HepG2 (cell line): ENCODE measurements around the gene UBE2O. TPM values are rescaled to one million over a fixed set of nuclear protein-coding genes. Genes with fewer than 3 reads are reported as not detected.

Source experiments
- CSRNP1 ChIP-seq: sonication (generic); formaldehyde crosslinking; IDR thresholded peaks from 2 replicates; pipeline ENCODE4 v1.8.1; 2023; ENCODE audit warnings: mild to moderate bottlenecking, missing genetic modification reagents
- HMGXB4 ChIP-seq, 2 experiments: sonication (generic) in 1 of 2; formaldehyde crosslinking in 1 of 2; IDR thresholded peaks; 2 replicates each; pipeline versions ENCODE4 v1.4.0 to v1.6.1; 2018 to 2020; ENCODE audit warnings: missing genetic modification reagents in 2 of 2, borderline replicate concordance in 1 of 2, low read depth in 1 of 2, mild to moderate bottlenecking in 1 of 2, missing biosample characterization in 1 of 2
- HOXA9 ChIP-seq: sonication (generic); formaldehyde crosslinking; IDR thresholded peaks from 2 replicates; pipeline ENCODE4 v1.8.1; 2022; ENCODE audit warnings: missing genetic modification reagents, mild to moderate bottlenecking, moderate library complexity, borderline replicate concordance
- POLR2G ChIP-seq: fragments of 200-400 bp; formaldehyde crosslinking; IDR thresholded peaks from 2 replicates; pipeline ENCODE4 v1.6.1; 2018; ENCODE audit warnings: mild to moderate bottlenecking, low read depth, low read length, moderate library complexity
- PREB ChIP-seq: sonication (generic); formaldehyde crosslinking; IDR thresholded peaks from 2 replicates; pipeline ENCODE4 v1.4.0; 2020; ENCODE audit warnings: missing genetic modification reagents
- SOX13 ChIP-seq, 3 experiments: fragments of 450-650 bp in 1 of 3; sonication (generic) in 1 of 3; formaldehyde crosslinking in 1 of 3; IDR thresholded peaks in 2 of 3; conservative IDR thresholded peaks in 1 of 3; 2 replicates each; pipeline versions ENCODE4 v1.5.0 to v1.6.1; 2016 to 2020; ENCODE audit warnings: antibody characterized with exemption in 1 of 3, mild to moderate bottlenecking in 1 of 3, missing compliant biosample characterization in 1 of 3, missing genetic modification reagents in 1 of 3, moderate library complexity in 1 of 3
- SSRP1 ChIP-seq: IDR thresholded peaks from 2 replicates; pipeline ENCODE4 v1.6.1; 2016; ENCODE audit warnings: control low read depth
- TSC22D2 ChIP-seq: sonication (generic); formaldehyde crosslinking; IDR thresholded peaks from 2 replicates; pipeline ENCODE4 v1.5.1; 2020; ENCODE audit warnings: missing genetic modification reagents, mild to moderate bottlenecking, borderline replicate concordance
- ZBTB20 ChIP-seq: sonication (generic); formaldehyde crosslinking; IDR thresholded peaks from 2 replicates; pipeline ENCODE4 v1.8.1; 2023; ENCODE audit warnings: missing genetic modification reagents, low read depth, mild to moderate bottlenecking, borderline replicate concordance
- ZBTB43 ChIP-seq: sonication (generic); formaldehyde crosslinking; conservative IDR thresholded peaks from 2 replicates; pipeline ENCODE4 v1.4.0; 2020; ENCODE audit warnings: missing genetic modification reagents
- ZFX ChIP-seq: sonication (generic); formaldehyde crosslinking; IDR thresholded peaks from 2 replicates; pipeline ENCODE4 v1.4.0; 2020; ENCODE audit warnings: mild to moderate bottlenecking, low read depth, missing genetic modification reagents, moderate library complexity
- ZNF230 ChIP-seq: sonication (generic); formaldehyde crosslinking; IDR thresholded peaks from 2 replicates; pipeline ENCODE4 v1.4.0; 2020; ENCODE audit warnings: mild to moderate bottlenecking, missing genetic modification reagents
- ZNF34 ChIP-seq: sonication (generic); formaldehyde crosslinking; IDR thresholded peaks from 2 replicates; pipeline ENCODE4 v1.4.0; 2020; ENCODE audit warnings: mild to moderate bottlenecking, missing genetic modification reagents, borderline replicate concordance
- ZNF343 ChIP-seq: sonication (generic); formaldehyde crosslinking; IDR thresholded peaks from 2 replicates; pipeline ENCODE4 v1.4.0; 2020; ENCODE audit warnings: mild to moderate bottlenecking, missing genetic modification reagents
- ZNF441 ChIP-seq: sonication (generic); formaldehyde crosslinking; IDR thresholded peaks from 2 replicates; pipeline ENCODE4 v1.7.0; 2021; ENCODE audit warnings: missing genetic modification reagents, borderline replicate concordance
- ZNF564 ChIP-seq: sonication (generic); formaldehyde crosslinking; IDR thresholded peaks from 2 replicates; pipeline ENCODE4 v1.8.1; 2023; ENCODE audit warnings: mild to moderate bottlenecking, missing genetic modification reagents
- ZNF704 ChIP-seq: sonication (generic); formaldehyde crosslinking; IDR thresholded peaks from 2 replicates; pipeline ENCODE4 v1.8.1; 2023; ENCODE audit warnings: mild to moderate bottlenecking, inconsistent platforms, moderate library complexity, missing genetic modification reagents, borderline replicate concordance
- polyA plus RNA-seq, 8 experiments: library from polyadenylated mRNA; depleted of rRNA in 3 of 8; stranded (reverse) in 7 of 8; unstranded in 1 of 8; fragments of >200 nt; fragmentation: Illumina TruSeq in 4 of 8; extraction: Trizol in 4 of 8; gene quantifications; 2 replicates each; pipeline versions ENCODE4 v1.2.1 to v1.2.3, GENCODE V29; 2011 to 2016; ENCODE audit warnings: low read depth in 4 of 8, missing spikeins in 1 of 8, mixed read lengths in 1 of 8; ENCODE audit not compliant: insufficient read depth in 1 of 8
- total RNA-seq, 5 experiments: library from RNA; depleted of rRNA; stranded (reverse); fragments of >200 nt; fragmentation: Illumina TruSeq; extraction: Trizol; gene quantifications; 2 replicates each; pipeline ENCODE4 v1.2.3, GENCODE V29; 2016; ENCODE audit warnings: low read depth in 1 of 5

UBE2O gene
- total and polyA plus RNA-seq, 2 of the 13 experiments (the other 11 are each of a cell fraction or from before 2014, with no cell fraction given) = 21.5 to 23.5 TPM

- TF ChIP-seq ZNF343 (CRISPR knock-in tag) = 0 out of 2 replicates have a peak, but pooled peaks have one; percentile 23
- TF ChIP-seq SSRP1 (CRISPR knock-in tag) = peak; percentile 53
- TF ChIP-seq ZNF704 (CRISPR knock-in tag) = peak; percentile 46; the same call in 1 of the 2 replicates
- TF ChIP-seq ZNF230 = peak; percentile 46; the same call in 1 of the 2 replicates
- TF ChIP-seq ZNF564 (CRISPR knock-in tag) = peak; percentile 19; the same call in 1 of the 2 replicates
- peak; percentile 87; the same call in 1 of the 2 replicates for TF ChIP-seq ZNF34
- TF ChIP-seq CSRNP1 (CRISPR knock-in tag) = peak; percentile 56; the same call in 1 of the 2 replicates
- peak in 1 of 2 experiments; percentile 46; a peak in 1 of 4 replicates for TF ChIP-seq HMGXB4 (CRISPR knock-in tag; IDR thresholded peaks at IDR 0.05; ENCODE audit: borderline replicate concordance in 1 of 2, low read depth in 1 of 2)
- TF ChIP-seq SOX13 (IDR thresholded peaks at IDR 0.05) = no peak
- TF ChIP-seq SOX13 (CRISPR knock-in tag; conservative IDR thresholded peaks at IDR 0.05 in 1 of 2, IDR thresholded peaks at IDR 0.05 in 1 of 2) = no peak
- TF ChIP-seq ZBTB43 = 0 out of 2 replicates have a peak, but pooled peaks have one; percentile 0
- no peak; the same call in 1 of the 2 replicates for TF ChIP-seq ZFX (CRISPR knock-in tag)
- TF ChIP-seq ZNF441 (CRISPR knock-in tag) = no peak
- 0 out of 2 replicates have a peak, but pooled peaks have one; percentile 15 for TF ChIP-seq PREB (CRISPR knock-in tag)
- peak; percentile 16 for TF ChIP-seq POLR2G
- peak; percentile 57; the same call in 1 of the 2 replicates for TF ChIP-seq HOXA9
- peak; percentile 16; the same call in 1 of the 2 replicates for TF ChIP-seq TSC22D2 (CRISPR knock-in tag)
- TF ChIP-seq ZBTB20 (CRISPR knock-in tag) = 0 out of 2 replicates have a peak, but pooled peaks have one; percentile 15
Measured at GRCh38 chr17:76381633-76382350, 71.2 kb downstream of the UBE2O start (continued).
